Stomach (tissue), 4 donors: ENCODE measurements around the gene GDPD2.

Experiments
- CTCF ChIP-seq, 7 experiments: fragments of 450-650 bp in 4 of 7; fragments of 200-600 bp in 3 of 7; sonication (generic) in 3 of 7; IDR thresholded peaks; one replicate each; pipeline ENCODE4 v1.5.1; 2016 to 2019; ENCODE audit warnings: antibody characterized with exemption in 7 of 7, control low read depth in 2 of 7, mild to moderate bottlenecking in 1 of 7
- EP300 ChIP-seq: sonication (generic); formaldehyde crosslinking; IDR thresholded peaks from one replicate; pipeline ENCODE4 v1.6.1; 2017; ENCODE audit warnings: antibody characterized with exemption
- POLR2A ChIP-seq, 4 donors: fragments of 450-650 bp; IDR thresholded peaks; one replicate each; pipeline ENCODE4 v1.6.1; 2016; ENCODE audit warnings: antibody characterized with exemption in 4 of 4, control low read depth in 2 of 4, mild to moderate bottlenecking in 1 of 4, moderate library complexity in 1 of 4
- POLR2AphosphoS5 ChIP-seq, 3 donors: sonication (generic); formaldehyde crosslinking; IDR thresholded peaks; one replicate each; pipeline ENCODE4 v1.6.1; 2016; ENCODE audit warnings: antibody characterized with exemption in 3 of 3

- TF ChIP-seq POLR2A (IDR thresholded peaks at IDR 0.05) = no peak
- TF ChIP-seq CTCF (IDR thresholded peaks at IDR 0.05) = peak in 5 of 7 experiments; percentile 49 to 62 (median 55)
- TF ChIP-seq POLR2AphosphoS5 (IDR thresholded peaks at IDR 0.05) = no peak
- TF ChIP-seq EP300 = no peak
These were observed 29.1 kb downstream of the GDPD2 start for GRCh38 chrX:70452143-70452733.
